Middle frontal gyrus (tissue), 1 donor: ENCODE data around the gene SHPK.

Experiments used
- DNase-seq: peaks from one replicate; pipeline ENCODE4 v3.0.0-alpha.2; 2015; ENCODE audit warnings: low spot score; ENCODE audit errors: extremely low spot score

SHPK gene

DNA sequence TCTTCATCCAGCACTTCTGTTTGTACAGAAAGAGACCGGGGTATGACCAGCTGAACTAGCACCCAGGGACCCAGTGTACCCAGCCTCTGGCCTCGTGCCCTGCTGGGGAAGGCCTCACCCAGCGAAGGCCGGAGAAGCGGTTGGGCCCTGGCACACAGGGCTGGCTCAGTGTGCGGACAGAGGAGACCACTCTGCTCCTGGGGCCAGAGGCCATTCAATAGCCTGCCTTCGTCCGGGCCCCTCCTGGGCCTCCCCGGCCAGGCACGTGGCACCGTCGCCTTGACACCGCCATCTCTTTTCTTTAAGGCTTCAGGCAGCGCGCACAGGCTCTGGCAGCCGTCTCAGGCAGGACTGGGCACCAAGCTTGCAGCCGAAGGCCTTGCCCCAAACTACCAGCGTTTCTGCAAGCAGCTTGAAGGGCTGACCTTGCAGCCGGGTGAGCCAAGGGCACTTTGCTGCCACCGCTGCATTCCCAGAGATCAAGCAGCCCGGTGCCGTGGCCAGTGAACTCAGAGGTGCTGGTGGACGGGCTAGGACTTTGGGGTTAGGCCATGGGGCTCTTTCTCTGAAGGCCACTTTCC lies 24.4 kb upstream of the SHPK start:
- DNase-seq = no peak

DNA sequence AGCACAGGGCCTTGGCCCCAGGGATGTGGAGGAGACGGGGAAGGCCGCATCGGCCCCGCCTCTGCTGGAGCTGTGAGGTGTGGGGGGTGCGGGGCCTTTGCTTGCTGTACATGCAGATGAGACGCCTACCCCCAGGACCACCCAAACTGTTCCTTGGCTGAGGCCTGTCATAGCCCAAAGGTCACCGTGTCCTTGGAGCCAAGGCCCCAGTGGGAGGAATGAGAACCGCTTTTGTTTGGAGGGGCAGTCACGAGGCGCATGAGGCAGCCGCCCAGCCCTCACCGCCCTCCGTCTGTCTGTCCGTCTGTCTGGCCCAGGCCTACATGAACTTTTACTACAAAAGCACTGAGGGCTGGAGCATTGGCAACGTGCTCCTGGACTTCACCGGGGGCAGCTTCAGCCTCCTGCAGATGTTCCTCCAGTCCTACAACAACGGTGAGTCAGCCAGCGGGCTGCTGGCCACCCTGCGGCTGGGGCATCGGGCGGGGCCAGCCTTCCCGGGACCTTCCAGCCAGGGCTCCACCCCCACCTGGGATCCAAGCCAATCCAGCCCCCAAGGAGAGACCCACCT lies 23.6 kb upstream of the SHPK start:
- DNase-seq = no peak

DNA sequence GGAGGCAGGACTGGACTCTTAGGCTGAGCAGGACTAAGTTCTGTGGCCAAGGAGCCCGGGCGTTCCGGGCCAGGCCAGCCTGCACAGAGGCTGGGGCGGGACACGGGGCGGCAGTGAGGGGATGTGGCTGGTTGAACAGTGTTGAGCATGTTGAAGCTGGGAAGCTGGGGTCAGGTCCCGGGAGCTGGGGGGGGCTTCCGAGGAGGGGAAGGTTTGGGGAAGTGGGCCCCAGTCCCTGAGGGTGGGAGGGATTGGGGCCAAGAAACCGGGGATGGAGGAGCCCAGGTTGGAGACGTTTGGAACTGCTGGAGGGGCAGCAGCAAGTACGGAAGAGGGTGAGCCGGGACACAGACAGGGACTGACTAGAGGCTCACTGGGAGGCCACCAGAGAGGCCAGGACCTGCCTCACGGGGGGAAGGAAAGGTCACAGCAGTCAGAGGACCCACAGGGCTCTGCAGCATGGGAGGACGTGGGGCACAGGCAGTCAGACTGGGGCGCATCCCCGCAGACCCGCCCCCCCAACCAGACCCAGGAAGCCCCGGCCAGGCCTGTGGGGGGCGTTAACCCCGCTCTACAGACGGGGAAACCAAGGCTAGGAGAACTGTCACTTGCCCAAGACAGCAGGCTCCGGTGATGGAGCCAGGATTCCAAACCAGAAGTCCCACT lies 22.9 kb upstream of the SHPK start:
- no peak for DNase-seq

DNA sequence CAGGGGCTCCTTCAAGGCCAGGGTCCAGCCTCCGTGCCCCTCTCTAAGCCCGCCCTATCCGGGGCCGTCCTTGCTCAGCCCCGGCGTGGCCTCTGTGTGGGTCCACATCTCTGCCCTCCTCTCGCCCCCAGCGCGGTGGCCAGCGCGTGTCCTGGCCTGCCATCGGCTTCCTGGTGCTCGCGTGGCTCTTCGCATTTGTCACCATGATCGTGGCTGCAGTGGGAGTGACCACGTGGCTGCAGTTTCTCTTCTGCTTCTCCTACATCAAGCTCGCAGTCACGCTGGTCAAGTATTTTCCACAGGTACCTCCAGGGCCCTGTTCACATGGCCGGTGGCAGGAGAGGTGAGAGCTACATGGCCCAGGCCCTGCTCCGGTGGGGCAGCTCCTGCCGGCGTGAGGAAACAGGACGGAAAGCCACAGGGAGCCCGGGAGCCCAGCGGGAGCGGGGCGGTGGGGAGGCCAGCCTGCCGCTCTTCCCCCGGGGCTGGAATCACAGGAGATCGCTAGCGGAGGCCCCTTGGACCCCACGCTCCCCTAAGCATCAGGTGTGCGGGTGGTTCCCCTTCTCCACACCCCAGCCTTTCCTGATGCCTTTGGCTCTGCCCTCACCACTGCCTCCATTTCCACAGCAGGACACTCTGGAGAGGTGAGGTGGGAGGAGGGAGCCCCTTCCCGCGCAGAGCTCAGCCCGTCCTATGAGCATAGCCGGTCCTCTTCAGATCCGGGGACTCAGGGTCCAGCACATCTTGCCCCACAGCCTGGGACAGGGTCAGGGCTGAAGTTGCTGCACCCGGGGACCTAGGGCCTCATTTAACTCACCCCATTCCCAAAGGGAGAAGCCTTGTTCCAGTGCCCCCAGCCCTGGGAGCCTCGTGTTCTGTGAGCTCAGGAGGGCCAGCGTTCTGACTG lies 22.1 kb upstream of the SHPK start:
- no peak for DNase-seq

DNA sequence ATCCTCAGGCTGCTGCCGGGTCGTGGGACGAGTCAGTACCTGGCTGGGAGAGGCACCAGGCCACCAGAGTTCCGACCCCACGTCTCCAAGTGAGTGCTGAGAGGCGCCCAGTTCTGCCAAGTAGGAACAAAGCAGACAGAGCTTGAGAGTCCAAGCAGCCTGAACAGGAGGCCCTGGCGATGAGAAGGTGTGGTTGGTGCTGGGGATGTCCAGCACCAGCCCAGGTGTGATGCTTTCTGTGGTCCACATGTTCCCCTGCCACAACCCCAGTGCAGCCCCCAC lies 21.5 kb upstream of the SHPK start:
- DNase-seq = no peak

DNA sequence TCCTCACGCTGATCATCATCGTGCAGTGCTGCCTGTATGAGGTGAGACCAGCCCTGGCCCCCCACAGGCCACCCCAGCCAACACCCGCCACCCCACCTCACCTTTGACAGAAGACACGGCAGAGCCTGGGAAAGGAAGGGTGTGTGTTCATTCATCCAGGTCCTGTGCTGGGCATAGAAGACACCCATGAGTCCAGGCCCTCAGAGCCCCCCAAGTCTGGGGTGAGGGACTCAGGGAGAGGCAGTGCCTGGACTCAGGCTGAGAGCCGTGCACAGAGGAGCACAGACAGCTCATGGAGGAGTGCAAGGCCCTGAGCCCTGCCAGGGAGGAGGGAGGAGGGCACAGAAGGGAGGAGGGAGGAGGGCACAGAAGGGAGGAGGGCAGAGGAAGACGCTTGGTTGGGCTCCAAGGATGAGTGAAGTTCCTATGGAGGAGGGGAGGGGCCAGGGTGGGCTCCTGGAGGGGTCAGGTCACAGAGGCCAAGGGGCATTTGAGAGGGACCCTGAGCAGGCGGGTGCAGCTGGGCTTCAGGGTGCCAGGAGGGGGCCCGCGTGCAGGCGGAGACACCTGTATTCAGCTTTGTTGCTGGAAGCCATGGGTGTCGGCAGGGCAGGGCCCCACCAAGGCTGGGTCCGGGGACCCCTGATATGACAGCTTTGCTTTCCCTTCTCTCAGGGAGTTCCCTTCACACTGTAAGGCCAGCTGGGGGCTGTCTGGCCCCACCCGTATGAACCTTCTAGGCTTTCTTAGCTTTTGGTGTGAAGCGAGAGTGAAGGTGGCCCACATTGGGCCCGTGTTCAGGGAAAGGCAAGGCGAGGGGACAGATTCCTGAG lies 20.9 kb upstream of the SHPK start:
- no peak for DNase-seq

DNA sequence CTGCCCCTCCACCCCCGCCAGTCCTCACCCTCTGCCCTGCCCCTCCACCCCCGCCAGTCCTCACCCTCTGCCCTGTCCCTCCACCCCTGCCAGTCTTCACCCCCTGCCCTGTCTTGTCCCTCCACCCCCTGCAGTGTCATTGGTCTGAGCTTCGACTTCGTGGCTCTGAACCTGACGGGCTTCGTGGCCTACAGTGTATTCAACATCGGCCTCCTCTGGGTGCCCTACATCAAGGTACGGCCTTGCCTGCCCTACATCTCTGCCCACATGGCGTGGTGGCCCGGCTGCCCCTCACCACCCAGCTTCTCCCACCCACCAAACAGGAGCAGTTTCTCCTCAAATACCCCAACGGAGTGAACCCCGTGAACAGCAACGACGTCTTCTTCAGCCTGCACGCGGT lies 20.3 kb upstream of the SHPK start:
- DNase-seq = no peak

DNA sequence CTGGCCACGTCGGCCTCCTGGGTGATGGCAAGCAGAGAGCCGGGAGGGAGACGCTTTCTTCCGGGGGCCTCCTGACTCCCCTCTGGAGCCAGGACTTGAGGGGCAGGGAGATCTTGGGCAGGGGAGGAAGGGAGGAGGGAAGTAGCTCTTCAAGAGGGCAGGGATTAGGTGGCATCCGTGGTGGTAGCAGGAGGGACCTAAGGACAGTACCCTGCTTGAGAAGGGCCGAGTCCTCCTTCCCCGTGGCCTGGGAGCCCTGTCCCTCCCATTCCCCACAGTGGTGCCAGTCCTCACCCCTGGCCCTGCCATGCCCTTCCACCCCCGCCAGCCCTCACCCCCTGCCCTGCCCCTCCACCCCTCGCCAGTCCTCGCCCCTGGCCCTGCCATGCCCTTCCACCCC lies 19.7 kb upstream of the SHPK start:
- no peak for DNase-seq

DNA sequence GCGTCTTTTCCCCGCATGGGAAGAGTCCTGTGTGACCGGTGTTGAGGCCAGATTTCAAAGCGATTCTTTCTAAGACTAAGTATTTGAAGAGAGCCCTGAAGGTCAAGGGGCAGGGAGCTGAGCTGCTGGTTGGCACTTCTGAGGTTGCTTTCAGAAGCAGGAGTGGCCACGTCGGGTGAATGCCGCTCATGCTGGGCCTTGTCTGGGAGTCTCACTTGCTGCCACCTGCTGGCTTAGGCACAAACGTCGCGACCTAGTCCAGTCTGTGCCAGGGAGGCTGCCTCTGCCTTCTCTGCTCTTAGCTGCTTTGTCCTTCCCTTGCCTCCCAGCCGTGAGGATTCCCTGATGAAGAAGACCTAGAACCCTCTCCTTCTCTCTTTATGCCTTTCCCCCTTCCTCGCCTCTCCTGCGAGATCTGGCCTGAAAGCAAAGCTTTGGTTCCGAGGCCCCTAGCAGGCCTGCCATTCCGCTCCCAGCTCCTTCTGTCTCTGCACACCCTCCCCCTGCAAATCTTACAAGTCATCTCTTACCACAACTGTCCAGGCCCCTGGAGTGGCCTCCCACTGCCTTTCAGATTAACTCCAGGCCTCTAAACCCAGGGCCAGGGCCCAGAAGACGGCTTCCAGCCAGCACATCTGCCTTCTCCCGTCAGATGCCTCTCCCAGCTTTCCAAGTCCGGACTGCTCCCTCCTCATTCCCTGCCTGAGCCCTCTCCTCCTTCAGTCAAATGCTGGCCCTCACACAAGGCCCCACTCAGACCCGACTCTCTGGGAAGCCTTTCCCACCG lies 11.9 kb upstream of the SHPK start:
- DNase-seq = peak; percentile 53

DNA sequence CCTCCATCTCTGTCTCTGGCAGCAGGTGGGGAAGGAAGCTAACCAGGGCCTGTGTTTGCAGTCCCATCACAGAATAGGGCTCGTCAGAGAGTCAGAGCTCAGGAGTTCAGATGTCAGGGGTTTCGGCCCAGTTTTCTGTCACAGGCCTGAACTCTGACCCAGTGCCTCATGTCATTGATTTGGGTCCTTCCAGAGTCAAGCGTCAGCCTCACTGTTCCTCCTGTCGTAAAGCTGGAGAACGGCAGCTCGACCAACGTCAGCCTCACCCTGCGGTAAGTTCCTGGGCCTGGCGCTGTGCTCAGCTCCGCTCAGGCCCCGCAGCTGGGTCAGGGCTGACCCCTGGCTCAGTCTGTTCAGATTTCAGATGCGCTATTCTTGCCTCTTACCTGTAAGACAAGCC lies 11.2 kb upstream of the SHPK start:
- no peak for DNase-seq

DNA sequence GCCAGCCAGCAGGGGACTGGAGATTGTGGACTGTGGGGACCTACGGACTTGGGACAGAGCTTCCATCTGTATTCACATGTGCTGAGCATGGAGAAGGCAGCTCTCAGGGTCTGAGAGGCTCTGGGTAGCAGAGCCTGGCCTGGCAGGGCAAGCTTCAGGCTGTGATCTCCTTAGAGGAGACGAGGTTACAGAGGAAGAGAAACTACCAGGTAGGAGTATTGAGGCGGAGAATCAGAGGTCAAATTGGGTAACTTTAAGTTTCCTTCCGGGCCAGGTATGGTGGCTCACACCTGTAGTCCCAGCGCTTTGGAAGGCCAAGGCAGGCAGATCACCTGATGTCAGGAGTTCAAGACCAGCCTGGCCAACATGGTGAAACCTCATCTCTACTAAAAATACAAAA lies 9.3 kb upstream of the SHPK start:
- no peak for DNase-seq

DNA sequence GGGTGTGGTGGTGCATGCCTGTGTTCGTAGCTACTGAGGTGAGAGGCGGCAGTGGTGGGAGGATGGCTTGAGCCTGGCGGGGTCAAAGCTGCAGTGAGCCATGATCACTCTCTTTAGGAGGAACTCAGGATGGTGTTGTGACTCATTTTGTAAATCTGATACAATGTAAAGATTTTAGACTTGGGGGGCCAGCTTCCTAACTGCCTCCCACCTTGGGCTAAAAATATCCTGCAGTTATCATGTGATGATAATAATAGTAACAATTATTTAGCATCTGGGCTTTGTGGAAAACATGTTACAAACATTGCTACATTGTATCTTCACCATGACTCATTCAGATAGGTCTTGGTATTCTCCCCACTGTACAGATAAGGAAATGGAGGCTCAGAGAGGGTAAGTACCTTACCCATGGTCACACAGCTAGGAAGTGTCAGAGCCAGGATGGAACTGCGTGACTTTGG lies 7.9 kb upstream of the SHPK start:
- no peak for DNase-seq

DNA sequence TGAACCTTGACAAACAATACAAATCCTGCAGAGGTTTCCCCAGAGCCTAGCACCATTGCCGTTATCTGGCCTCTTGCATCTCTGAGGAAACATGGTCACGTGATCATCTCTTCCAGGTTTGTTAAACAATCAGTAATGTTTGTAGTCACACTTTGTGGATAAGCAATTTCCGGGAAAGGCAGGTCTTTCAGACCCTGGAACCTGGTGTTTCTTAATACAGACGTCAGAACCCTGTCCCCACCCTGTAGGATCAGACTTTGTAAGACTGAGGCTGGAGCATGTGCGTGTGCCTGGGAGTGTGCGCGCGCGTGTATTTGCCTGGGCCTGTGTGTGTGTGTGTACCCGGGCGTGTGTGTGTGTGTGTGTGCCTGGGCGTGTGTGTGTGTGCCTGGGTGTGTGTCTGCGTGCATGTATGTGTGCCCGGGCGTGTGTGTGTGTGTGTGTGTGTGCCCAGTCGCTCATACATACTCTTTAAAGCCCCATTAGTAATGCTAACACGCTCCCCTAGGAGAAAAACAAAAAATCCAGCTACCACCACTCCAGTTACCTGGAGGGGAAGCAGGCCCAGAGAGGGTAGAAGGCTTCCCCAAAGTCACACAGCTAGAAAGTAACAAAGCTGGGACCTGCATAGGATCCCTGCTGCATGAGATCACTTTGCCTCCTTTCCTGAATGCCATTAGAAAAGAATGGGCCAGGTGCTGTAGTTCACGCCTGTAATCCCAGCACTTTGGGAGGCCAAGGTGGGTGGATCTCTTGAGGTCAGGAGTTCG lies 5.9 kb upstream of the SHPK start:
- no peak for DNase-seq

DNA sequence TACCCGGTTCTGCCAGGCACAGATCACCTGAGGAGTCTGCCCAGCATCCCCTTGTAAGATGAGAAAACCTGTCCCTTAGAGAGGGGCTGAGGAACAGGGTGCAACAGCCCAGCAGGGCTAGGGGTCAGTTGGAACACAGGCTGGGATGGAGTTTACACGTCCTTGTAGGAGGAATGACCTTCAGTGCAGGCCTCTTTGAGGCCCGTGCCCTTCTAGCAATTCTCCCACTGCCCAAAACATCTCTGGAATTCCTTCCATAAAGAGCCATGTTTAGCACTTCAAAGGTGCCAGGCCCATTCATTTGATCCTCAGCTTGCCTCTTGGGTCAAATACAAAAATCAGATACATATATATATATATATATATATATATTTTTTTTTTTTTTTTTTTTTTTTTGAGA lies 5.0 kb upstream of the SHPK start:
- no peak for DNase-seq

DNA sequence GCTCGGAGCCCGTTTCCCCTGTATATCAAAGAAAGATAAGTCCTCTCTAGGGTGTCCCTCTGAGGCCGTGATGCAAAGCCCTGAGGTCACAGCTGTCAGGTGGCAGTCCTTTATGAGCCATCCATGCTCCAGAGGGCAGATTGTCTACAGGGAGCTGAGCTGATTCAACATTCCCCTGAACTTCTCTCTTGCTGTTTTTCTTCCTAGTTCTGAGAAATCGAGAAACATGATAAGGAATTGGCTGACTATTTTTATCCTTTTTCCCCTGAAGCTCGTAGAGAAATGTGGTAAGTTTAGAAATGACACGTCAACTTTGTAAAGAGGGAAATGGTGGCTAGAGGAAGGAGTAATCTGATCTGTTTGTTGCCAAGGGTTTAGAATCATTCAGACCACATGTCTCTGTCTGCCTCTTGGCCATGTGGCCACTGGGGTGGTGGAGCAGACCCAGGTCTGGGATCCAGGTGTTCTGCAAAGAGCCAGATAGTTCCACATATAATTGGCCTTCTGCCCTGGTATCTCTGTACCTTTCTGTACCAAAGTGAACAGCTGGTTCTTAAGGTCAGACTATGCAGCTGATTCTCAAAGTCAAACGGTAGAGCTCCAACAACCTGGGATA lies 4.0 kb upstream of the SHPK start:
- no peak for DNase-seq

DNA sequence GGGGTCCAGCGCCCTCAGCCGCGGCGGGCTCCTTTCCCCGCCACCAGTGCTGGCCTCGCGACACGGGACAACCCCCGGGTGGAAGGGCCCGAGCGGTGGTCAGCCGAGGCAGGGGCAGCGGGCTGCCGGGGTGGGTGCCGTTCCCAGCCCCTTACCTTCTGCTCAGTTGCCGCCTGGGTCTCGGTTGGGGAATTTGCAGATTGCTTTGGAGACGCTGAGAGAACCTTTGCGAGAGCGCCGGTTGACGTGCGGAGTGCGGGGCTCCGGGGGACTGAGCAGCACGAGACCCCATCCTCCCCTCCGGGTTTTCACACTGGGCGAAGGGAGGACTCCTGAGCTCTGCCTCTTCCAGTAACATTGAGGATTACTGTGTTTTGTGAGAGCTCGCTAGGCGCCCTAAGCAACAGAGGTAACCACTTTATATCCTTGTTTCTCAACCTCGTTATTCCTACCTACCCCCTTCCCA lies 891 bp upstream of the SHPK start:
- DNase-seq = no peak

DNA sequence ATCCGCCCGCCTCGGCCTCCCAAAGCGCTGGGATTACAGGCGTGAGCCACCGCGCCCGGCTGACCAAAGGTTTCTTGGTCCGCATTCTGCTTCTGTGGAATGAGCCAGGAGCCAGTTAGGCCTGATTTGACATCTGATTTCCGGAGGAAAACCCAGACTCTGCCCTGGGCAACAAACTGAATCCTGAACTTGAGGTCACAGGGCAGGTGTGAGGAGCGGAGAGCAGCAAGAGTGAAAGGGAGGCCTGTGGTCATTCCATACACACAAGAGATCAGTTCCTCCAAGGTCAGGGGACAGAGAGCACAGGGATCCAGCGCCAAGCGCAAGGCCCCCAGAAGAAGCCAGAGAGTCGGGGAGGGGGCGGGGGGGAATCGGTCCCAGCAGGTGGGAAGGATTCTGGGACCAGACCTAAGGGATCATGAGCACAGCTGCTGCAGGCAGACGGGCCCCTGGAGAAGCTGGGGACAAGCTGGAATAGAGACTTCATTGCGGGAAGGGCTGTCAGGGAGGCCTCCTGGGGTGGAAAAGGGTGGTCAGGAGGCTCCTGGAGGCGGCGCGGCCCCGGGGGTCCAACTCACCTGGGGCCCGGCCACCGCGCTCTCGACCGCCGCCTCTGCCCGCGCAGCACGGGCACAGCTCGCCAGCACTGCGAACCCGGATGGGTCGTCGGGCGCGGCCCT lies 436 bp downstream of the SHPK start:
- no peak for DNase-seq

DNA sequence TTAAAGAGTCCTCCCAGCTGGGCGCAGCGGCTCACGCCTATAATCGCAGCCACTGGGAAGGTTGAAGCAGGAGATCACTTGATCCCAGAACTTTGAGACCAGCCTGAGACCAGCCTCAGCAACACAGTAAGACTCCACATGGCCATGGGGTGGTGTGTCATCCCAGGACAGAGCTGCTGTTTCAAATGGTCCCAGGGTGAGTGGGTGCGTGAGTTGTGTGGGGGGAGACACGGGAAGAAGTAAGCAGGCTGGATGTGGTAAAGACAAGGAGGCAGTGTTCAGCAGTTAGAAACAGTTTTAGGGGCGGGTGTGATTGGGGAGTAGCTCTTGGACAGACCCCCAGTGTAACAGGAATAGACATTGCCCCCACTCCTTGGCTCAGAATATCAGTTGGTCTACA lies 3.8 kb downstream of the SHPK start:
- DNase-seq = no peak

DNA sequence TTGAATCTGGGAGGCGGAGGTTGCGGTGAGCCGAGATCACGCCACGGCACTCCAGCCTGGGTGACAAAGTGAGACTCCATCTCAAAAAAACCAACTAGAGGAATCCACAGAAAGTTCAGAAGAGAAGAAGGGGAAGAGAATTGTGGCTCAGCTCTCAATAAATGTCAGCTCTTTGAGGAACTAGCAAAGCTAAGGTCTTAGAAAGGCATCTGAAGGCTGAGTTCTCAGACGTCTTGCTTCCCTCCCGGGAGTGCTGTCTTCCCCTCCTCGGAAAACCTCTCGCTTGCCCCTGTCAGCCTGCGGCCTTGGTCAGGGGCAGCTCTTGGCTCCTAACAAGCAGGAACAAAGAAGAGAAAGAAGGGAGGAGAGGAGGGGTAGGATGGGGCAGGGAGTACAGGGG lies 5.3 kb downstream of the SHPK start:
- DNase-seq = no peak
